VCaP (cell line): ENCODE data around the gene RETSAT.
"Not testable (repeated sequence)": the region's sequence is repeated elsewhere in the genome, so short reads cannot be mapped to it uniquely, and the experiment has no call there.

Experiments used
- H3K27ac ChIP-seq: fragments of 450-650 bp; 2 replicates; pipeline ENCODE4 v1.5.1; 2017
- CTCF ChIP-seq: fragments of 450-650 bp; conservative IDR thresholded peaks from 2 replicates; pipeline ENCODE4 v1.5.1; 2017; ENCODE audit warnings: mild to moderate bottlenecking, moderate library complexity

Gene RETSAT

GRCh38 chr2:85377083-85377482, 22.8 kb upstream of the RETSAT start:
- no peak for TF ChIP-seq CTCF
- H3K27ac ChIP-seq, result no peak overlapping the region

DNA sequence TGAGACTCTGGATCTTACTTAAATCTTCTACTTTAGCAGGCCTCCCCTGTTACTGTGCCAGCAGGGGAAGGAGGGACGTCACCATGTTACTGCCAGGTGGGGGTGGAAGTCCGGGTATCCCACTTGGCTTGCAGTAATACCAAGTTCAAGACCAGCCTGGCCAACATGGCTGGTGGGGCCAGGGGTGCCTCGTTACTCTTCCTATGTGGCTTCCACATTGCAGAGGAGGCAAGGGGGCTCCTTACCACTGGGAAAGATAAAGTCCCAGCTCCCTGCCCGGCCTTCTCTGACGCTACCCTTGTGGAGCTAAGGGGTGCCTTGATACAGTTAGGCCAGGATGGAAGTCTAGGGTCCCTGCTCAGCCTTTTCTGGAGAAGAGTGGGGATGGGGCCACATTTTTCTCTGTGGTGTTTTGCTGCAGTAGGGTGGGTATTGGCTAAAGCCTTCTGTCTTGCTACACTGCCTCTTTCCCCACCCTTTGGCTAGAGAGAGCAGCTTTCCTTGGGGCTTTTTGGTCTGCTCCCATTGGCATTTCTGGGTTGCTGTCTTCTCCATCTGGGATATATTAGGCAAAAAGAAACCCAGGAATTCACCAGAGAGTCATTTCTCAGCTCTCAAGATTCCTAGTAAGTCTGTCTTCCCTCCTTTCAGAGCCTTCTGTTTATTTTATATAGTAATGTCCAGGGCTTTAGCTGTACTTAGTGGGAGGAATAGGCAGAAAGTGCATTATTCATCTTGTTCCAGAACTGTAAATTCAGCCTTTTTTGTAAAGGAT, 22.1 kb upstream of the RETSAT start:
- no peak overlapping the region for H3K27ac ChIP-seq
- TF ChIP-seq CTCF, result no peak

GRCh38 chr2:85371045-85371444, 16.7 kb upstream of the RETSAT start:
- H3K27ac ChIP-seq, result no peak overlapping the region
- no peak for TF ChIP-seq CTCF

DNA sequence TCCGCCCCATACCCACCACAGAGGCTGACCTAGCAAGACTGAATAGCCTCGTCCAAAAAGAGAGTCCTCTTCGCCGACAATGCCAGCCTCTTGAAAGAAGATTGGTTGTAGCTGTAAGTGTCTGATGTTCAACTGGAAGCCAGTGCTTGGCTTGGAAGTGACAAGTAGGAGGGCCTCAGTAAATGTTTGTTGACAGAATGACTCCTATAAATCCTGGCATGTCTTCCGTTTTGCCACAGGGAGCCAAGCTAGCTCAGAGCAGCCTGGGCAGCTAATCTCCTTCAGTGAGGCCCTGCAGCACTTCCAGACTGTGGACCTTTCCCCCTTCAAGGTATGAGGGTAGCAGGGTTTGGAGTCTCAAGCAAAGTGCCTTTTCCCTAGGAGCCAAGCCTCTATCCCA, 15.2 kb upstream of the RETSAT start:
- no peak for TF ChIP-seq CTCF
- H3K27ac ChIP-seq, result peak overlapping the region; percentile 86

DNA sequence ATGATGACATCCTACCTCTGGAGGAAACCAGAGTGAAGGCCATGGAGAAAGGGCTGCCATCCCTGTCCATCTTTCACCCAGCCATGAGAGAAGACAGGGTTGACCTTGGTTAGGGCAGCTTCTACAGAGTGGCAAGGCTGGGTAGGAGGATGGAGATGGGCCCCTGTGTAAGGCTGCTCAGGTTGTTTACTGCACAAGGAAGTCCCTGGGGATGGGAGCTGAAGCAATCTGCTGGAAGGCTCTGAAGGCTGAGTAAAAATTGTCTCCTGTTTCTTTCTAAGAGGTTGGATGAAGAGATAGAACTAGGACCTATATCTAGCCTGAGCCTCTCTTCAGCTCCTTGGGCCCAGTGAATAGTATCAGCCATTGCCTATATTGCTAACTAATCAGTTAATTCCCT, 14.6 kb upstream of the RETSAT start:
- no peak for TF ChIP-seq CTCF
- peak overlapping the region; percentile 86 for H3K27ac ChIP-seq

- TF ChIP-seq CTCF, result no peak
- H3K27ac ChIP-seq, result no peak overlapping the region
Measured at GRCh38 chr2:85367180-85367579, 12.9 kb upstream of the RETSAT start.

- not testable (repeated sequence) for H3K27ac ChIP-seq
Measured at GRCh38 chr2:85362653-85363387, 8.5 kb upstream of the RETSAT start.

GRCh38 chr2:85357736-85358135, 3.4 kb upstream of the RETSAT start:
- no peak overlapping the region for H3K27ac ChIP-seq
- no peak for TF ChIP-seq CTCF
